Suprapubic skin (tissue), 4 donors: ENCODE measurements around the gene NAP1L1. TPM values are rescaled to one million over a fixed set of nuclear protein-coding genes. Genes with fewer than 3 reads are reported as not detected.
A peak's percentile ranks its signal among the peaks of the same experiment; 100 is the strongest.

Experiments
- DNase-seq, 2 donors: peaks; one replicate each; pipeline ENCODE4 v3.0.0-alpha.2; 2019; ENCODE audit warnings: low spot score in 2 of 2
- H3K27ac ChIP-seq: fragments of 200-600 bp; sonication (generic); one replicate; pipeline ENCODE4 v1.5.1; 2019
- H3K27me3 ChIP-seq: fragments of 200-600 bp; sonication (generic); one replicate; pipeline ENCODE4 v1.5.1; 2019
- H3K36me3 ChIP-seq: fragments of 200-600 bp; sonication (generic); one replicate; pipeline ENCODE4 v1.5.1; 2019
- H3K4me1 ChIP-seq: fragments of 200-600 bp; sonication (generic); one replicate; pipeline ENCODE4 v1.5.1; 2019
- H3K4me3 ChIP-seq: fragments of 200-600 bp; sonication (generic); one replicate; pipeline ENCODE4 v1.5.1; 2019; ENCODE audit warnings: mild to moderate bottlenecking
- H3K9me3 ChIP-seq: fragments of 200-600 bp; sonication (generic); one replicate; pipeline ENCODE4 v1.5.1; 2019
- CTCF ChIP-seq, 2 donors: fragments of 200-600 bp in 1 of 2; fragments of 450-650 bp in 1 of 2; sonication (generic) in 1 of 2; IDR thresholded peaks; one replicate each; pipeline ENCODE4 v1.5.1; 2016 to 2019; ENCODE audit warnings: antibody characterized with exemption in 2 of 2, mild to moderate bottlenecking in 1 of 2, moderate library complexity in 1 of 2
- EP300 ChIP-seq: sonication (generic); formaldehyde crosslinking; IDR thresholded peaks from one replicate; pipeline ENCODE4 v1.6.1; 2017; ENCODE audit warnings: antibody characterized with exemption
- POLR2A ChIP-seq, 2 donors: fragments of 450-650 bp; IDR thresholded peaks; one replicate each; pipeline ENCODE4 v1.6.1; 2017; ENCODE audit warnings: antibody characterized with exemption in 2 of 2, mild to moderate bottlenecking in 2 of 2, moderate library complexity in 2 of 2
- POLR2AphosphoS5 ChIP-seq, 3 donors: sonication (generic); formaldehyde crosslinking; IDR thresholded peaks; one replicate each; pipeline ENCODE4 v1.6.1; 2017; ENCODE audit warnings: antibody characterized with exemption in 3 of 3
- WGBS: methylation state at CpG from one replicate; pipeline ENCODE4 v1.1.5; 2018; 5-methylcytosine and 5-hydroxymethylcytosine counted together
- total RNA-seq, 4 donors: library from RNA; depleted of rRNA; stranded (reverse); fragments of >200 nt; gene quantifications; one replicate each; pipeline ENCODE4 v1.1.0, GENCODE V29; 2016

The NAP1L1 gene
- total RNA-seq, 4 donors from 2014 or later: 159 to 243 (median 186) TPM

- H3K36me3 ChIP-seq: no peaks in the 10 kb centered on the region
- no peaks in the 10 kb centered on the region for H3K9me3 ChIP-seq
- TF ChIP-seq POLR2AphosphoS5 (IDR thresholded peaks at IDR 0.05): no peak
- TF ChIP-seq POLR2A (IDR thresholded peaks at IDR 0.05): no peak
- TF ChIP-seq CTCF (IDR thresholded peaks at IDR 0.05): no peak
- TF ChIP-seq EP300: no peak
- WGBS: 77% methylated on average over 5 of the region's 5 CpGs
- H3K4me3 ChIP-seq: peak overlapping the region; percentile 79
- DNase-seq: no peak
- peak overlapping the region; percentile 94 for H3K27ac ChIP-seq
- no peaks in the 10 kb centered on the region for H3K27me3 ChIP-seq
- peaks cover 33% of the 10 kb centered on the region for H3K4me1 ChIP-seq
These were observed 51.1 kb downstream of the NAP1L1 start for GRCh38 chr12:76033081-76034011.

GRCh38 chr12:76032043-76032981 lies 52.2 kb downstream of the NAP1L1 start:
- DNase-seq: peak in 1 of 2 donors; percentile 83
- TF ChIP-seq POLR2A (IDR thresholded peaks at IDR 0.05) (no peak), POLR2AphosphoS5 (IDR thresholded peaks at IDR 0.05) (no peak), CTCF (IDR thresholded peaks at IDR 0.05) (no peak), EP300 (no peak)
- peak overlapping the region; percentile 79 for H3K4me3 ChIP-seq
- H3K27ac ChIP-seq: peak overlapping the region; percentile 94
- H3K27me3 ChIP-seq: no peaks in the 10 kb centered on the region
- H3K9me3 ChIP-seq: no peaks in the 10 kb centered on the region
- peaks cover 31% of the 10 kb centered on the region for H3K4me1 ChIP-seq
- WGBS: 3% methylated on average over 46 of the region's 58 CpGs
- no peaks in the 10 kb centered on the region for H3K36me3 ChIP-seq

- Histone ChIP-seq H3K9me3 (no peaks in the 10 kb centered on the region), H3K27me3 (no peaks in the 10 kb centered on the region), H3K27ac (peak within 1 kb of the TSS; percentile 94), H3K36me3 (no peaks in the 10 kb centered on the region), H3K4me3 (peak within 1 kb of the TSS; percentile 79), H3K4me1 (peaks cover 25% of the 10 kb centered on the region)
- no CpG with 5 or more reads among the region's 67 CpGs for WGBS
- peak; percentile 96 to 97 for DNase-seq
- TF ChIP-seq POLR2A (IDR thresholded peaks at IDR 0.05) (peak; percentile 54 to 92), CTCF (IDR thresholded peaks at IDR 0.05) (peak; percentile 38 to 67), POLR2AphosphoS5 (IDR thresholded peaks at IDR 0.05) (peak; percentile 50 to 54 (median 50)), EP300 (no peak)
These were observed 53.0 kb downstream of the NAP1L1 start, which contains the start of gene PHLDA1 for GRCh38 chr12:76031414-76032042. Gene PHLDA1 (minus strand): TSS chr12:76031776.

GRCh38 chr12:76031081-76031413 lies 53.4 kb downstream of the NAP1L1 start:
- no peaks in the 10 kb centered on the region for H3K9me3 ChIP-seq
- peak overlapping the region; percentile 94 for H3K27ac ChIP-seq
- peaks cover 25% of the 10 kb centered on the region for H3K4me1 ChIP-seq
- WGBS: 2% methylated on average over 8 of the region's 26 CpGs
- TF ChIP-seq POLR2AphosphoS5 (IDR thresholded peaks at IDR 0.05) (no peak), EP300 (no peak), POLR2A (IDR thresholded peaks at IDR 0.05) (no peak), CTCF (IDR thresholded peaks at IDR 0.05) (no peak)
- no peaks in the 10 kb centered on the region for H3K27me3 ChIP-seq
- H3K36me3 ChIP-seq: no peaks in the 10 kb centered on the region
- peak in 1 of 2 donors; percentile 68 for DNase-seq
- H3K4me3 ChIP-seq: peak overlapping the region; percentile 79
